Measurements from ENCODE around the gene DGUOK. TPM values are rescaled to one million over a fixed set of nuclear protein-coding genes. Genes with fewer than 3 reads are reported as not detected.

DGUOK gene
- total and polyA plus RNA-seq, 2 donors from 2014 or later, result 44.4 to 86.2 TPM

- DNase-seq (peak in 2 of 5 donors; percentile 24 to 52), FAIRE-seq (no peak)
- Histone ChIP-seq H3K4me1 (ENCODE audit: control insufficient read depth in 2 of 3, insufficient read depth in 2 of 3, low read depth in 1 of 3, low read length in 3 of 3) (no peaks in the 10 kb centered on the region), H3K9ac (ENCODE audit: low read length in 3 of 3) (no peak overlapping the region), H3K4me3 (ENCODE audit: low read length in 3 of 3) (no peak overlapping the region), H3K27me3 (ENCODE audit: control insufficient read depth, insufficient read depth, low read length) (no peaks in the 10 kb centered on the region), H3K27ac (ENCODE audit: low read depth in 2 of 2, low read length in 2 of 2) (no peak overlapping the region), H3K36me3 (ENCODE audit: control insufficient read depth in 2 of 3, insufficient read depth in 3 of 3, low read length in 3 of 3) (no peaks in the 10 kb centered on the region), H3K9me3 (ENCODE audit: control insufficient read depth in 2 of 3, insufficient read depth in 1 of 3, low read length in 3 of 3) (no peaks in the 10 kb centered on the region)
- TF ChIP-seq, protein P1, sequence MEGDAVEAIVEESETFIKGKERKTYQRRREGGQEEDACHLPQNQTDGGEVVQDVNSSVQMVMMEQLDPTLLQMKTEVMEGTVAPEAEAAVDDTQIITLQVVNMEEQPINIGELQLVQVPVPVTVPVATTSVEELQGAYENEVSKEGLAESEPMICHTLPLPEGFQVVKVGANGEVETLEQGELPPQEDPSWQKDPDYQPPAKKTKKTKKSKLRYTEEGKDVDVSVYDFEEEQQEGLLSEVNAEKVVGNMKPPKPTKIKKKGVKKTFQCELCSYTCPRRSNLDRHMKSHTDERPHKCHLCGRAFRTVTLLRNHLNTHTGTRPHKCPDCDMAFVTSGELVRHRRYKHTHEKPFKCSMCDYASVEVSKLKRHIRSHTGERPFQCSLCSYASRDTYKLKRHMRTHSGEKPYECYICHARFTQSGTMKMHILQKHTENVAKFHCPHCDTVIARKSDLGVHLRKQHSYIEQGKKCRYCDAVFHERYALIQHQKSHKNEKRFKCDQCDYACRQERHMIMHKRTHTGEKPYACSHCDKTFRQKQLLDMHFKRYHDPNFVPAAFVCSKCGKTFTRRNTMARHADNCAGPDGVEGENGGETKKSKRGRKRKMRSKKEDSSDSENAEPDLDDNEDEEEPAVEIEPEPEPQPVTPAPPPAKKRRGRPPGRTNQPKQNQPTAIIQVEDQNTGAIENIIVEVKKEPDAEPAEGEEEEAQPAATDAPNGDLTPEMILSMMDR (IDR thresholded peaks at IDR 0.05; ENCODE audit: borderline replicate concordance, extremely low read depth, insufficient read depth), result no peak
- intact Hi-C loops (cut with DNase I), result no loop called here
Observed at GRCh38 chr2:73920577-73921545, 5.8 kb upstream of the DGUOK start.

DNA sequence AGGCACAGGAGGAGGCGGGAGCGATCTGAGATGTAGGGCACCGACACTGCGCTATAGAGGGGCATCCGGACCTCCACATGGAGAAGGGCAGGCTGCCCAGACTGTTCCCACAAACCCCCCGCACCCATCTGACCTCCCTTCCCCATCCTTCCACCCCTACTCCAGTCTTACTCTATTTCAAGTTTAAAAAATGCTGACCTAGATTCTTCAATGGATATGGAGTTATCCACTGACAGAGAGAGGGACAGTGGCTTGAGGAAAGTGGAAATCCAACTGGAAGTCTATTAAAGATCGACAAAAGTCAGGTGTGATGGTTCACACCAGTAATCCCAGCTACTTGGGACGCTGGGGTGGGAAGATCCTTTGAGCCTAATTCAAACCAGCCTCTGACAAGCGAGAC, 5.1 kb upstream of the DGUOK start:
- Histone ChIP-seq H3K9ac (ENCODE audit: low read length in 3 of 3) (no peak overlapping the region), H3K36me3 (ENCODE audit: control insufficient read depth in 2 of 3, insufficient read depth in 3 of 3, low read length in 3 of 3) (no peaks in the 10 kb centered on the region), H3K4me3 (ENCODE audit: low read length in 3 of 3) (no peak overlapping the region), H3K9me3 (ENCODE audit: control insufficient read depth in 2 of 3, insufficient read depth in 1 of 3, low read length in 3 of 3) (no peaks in the 10 kb centered on the region), H3K4me1 (ENCODE audit: control insufficient read depth in 2 of 3, insufficient read depth in 2 of 3, low read depth in 1 of 3, low read length in 3 of 3) (no peaks in the 10 kb centered on the region), H3K27me3 (ENCODE audit: control insufficient read depth, insufficient read depth, low read length) (no peaks in the 10 kb centered on the region), H3K27ac (ENCODE audit: low read depth in 2 of 2, low read length in 2 of 2) (no peak overlapping the region)
- intact Hi-C loops (cut with DNase I), result no loop called here
- TF ChIP-seq, protein P1 (IDR thresholded peaks at IDR 0.05; ENCODE audit: borderline replicate concordance, extremely low read depth, insufficient read depth), result no peak
- DNase-seq, result no peak
- FAIRE-seq, result no peak

- H3K9me3 ChIP-seq (ENCODE audit: control insufficient read depth in 2 of 3, insufficient read depth in 1 of 3, low read length in 3 of 3), result no peaks in the 10 kb centered on the region
- no peak overlapping the region for H3K9ac ChIP-seq (ENCODE audit: low read length in 3 of 3)
- no peaks in the 10 kb centered on the region for H3K4me1 ChIP-seq (ENCODE audit: control insufficient read depth in 2 of 3, insufficient read depth in 2 of 3, low read depth in 1 of 3, low read length in 3 of 3)
- TF ChIP-seq, protein P1 (IDR thresholded peaks at IDR 0.05; ENCODE audit: borderline replicate concordance, extremely low read depth, insufficient read depth), result no peak
- no peaks in the 10 kb centered on the region for H3K36me3 ChIP-seq (ENCODE audit: control insufficient read depth in 2 of 3, insufficient read depth in 3 of 3, low read length in 3 of 3)
- no peak for FAIRE-seq
- intact Hi-C loops (cut with DNase I), result no loop called here
- no peak overlapping the region for H3K27ac ChIP-seq (ENCODE audit: low read depth in 2 of 2, low read length in 2 of 2)
- no peak for DNase-seq
- H3K27me3 ChIP-seq (ENCODE audit: control insufficient read depth, insufficient read depth, low read length), result no peaks in the 10 kb centered on the region
- H3K4me3 ChIP-seq (ENCODE audit: low read length in 3 of 3), result no peak overlapping the region
Observed at GRCh38 chr2:73922681-73923080, 4.0 kb upstream of the DGUOK start.
